Measurements from ENCODE around the gene OR56A5. TPM values are rescaled to one million over a fixed set of nuclear protein-coding genes. Genes with fewer than 3 reads are reported as not detected.

Gene OR56A5
- total and polyA plus RNA-seq, 2 of the 13 experiments (the other 11 are each of a cell fraction or from before 2014, with no cell fraction given), result not detected

- TF ChIP-seq FOSL2 (CRISPR knock-in tag; IDR thresholded peaks at IDR 0.05) (no peak), TEAD3 (CRISPR knock-in tag; optimal IDR thresholded peaks at IDR 0.05; ENCODE audit: borderline replicate concordance) (no peak), HOMEZ (CRISPR knock-in tag; IDR thresholded peaks at IDR 0.05; ENCODE audit: low read depth) (no peak), EEA1 (CRISPR knock-in tag; IDR thresholded peaks at IDR 0.05; ENCODE audit: borderline replicate concordance) (no peak), FOXO1 (CRISPR knock-in tag; IDR thresholded peaks at IDR 0.05) (no peak), JUNB (CRISPR knock-in tag; IDR thresholded peaks at IDR 0.05; ENCODE audit: borderline replicate concordance) (no peak), CENPX (CRISPR knock-in tag; IDR thresholded peaks at IDR 0.05) (no peak), PLSCR1 (CRISPR knock-in tag; IDR thresholded peaks at IDR 0.05; ENCODE audit: borderline replicate concordance) (no peak), TAF15 (IDR thresholded peaks at IDR 0.05; ENCODE audit: low read depth, low read length, poor library complexity, severe bottlenecking) (no peak)
Measured at GRCh38 chr11:5932671-5933070, 35.6 kb downstream of the OR56A5 start (continued).

- intact Hi-C loops (cut with micrococcal nuclease; ENCODE audit: unreplicated experiment), result no loop called here
- POLR2A ChIA-PET, result no interaction called here
- no peak for TF ChIP-seq HOXA9 (CRISPR knock-in tag; IDR thresholded peaks at IDR 0.05; ENCODE audit: borderline replicate concordance)
- no peak for TF ChIP-seq ZNF251 (CRISPR knock-in tag; IDR thresholded peaks at IDR 0.05)
- TF ChIP-seq ARHGAP35 (CRISPR knock-in tag; IDR thresholded peaks at IDR 0.05; ENCODE audit: borderline replicate concordance), result no peak
- no peak for TF ChIP-seq ZBTB42 (CRISPR knock-in tag; IDR thresholded peaks at IDR 0.05)
- no peak for TF ChIP-seq SETDB1 (CRISPR knock-in tag; IDR thresholded peaks at IDR 0.05; ENCODE audit: borderline replicate concordance)
- no peak for TF ChIP-seq RELA (CRISPR knock-in tag; IDR thresholded peaks at IDR 0.05)
- no peak for TF ChIP-seq ZNF75D (CRISPR knock-in tag; IDR thresholded peaks at IDR 0.05; ENCODE audit: borderline replicate concordance)
- no peak for TF ChIP-seq GATA4 (IDR thresholded peaks at IDR 0.05; ENCODE audit: borderline replicate concordance, low read depth)
- no peak for TF ChIP-seq BRF2 (CRISPR knock-in tag; IDR thresholded peaks at IDR 0.05)
- TF ChIP-seq BCLAF1 (IDR thresholded peaks at IDR 0.05), result no peak
Measured at GRCh38 chr11:5931061-5931460, 37.2 kb downstream of the OR56A5 start.

More at GRCh38 chr11:5931061-5931460, 37.2 kb downstream of the OR56A5 start:
- Histone ChIP-seq H3K4me2 (ENCODE audit: low read depth, low read length) (no peak overlapping the region), H3K4me3 (replicated peaks in 1 of 3; ENCODE audit: insufficient read depth in 1 of 3, low read depth in 2 of 3, low read length in 3 of 3) (no peak overlapping the region), H3K9me3 (ENCODE audit: low read length) (no peaks in the 10 kb centered on the region), H3K4me1 (ENCODE audit: insufficient read depth, low read length) (no peaks in the 10 kb centered on the region), H3K36me3 (replicated peaks in 1 of 2; ENCODE audit: control insufficient read depth in 1 of 2, insufficient read depth in 2 of 2, low read length in 2 of 2) (no peaks in the 10 kb centered on the region), H2AFZ (ENCODE audit: low read length) (no peak overlapping the region), H3K27ac (ENCODE audit: extremely low read length, insufficient read depth, low read length) (no peak overlapping the region), H4K20me1 (ENCODE audit: insufficient read depth, low read length) (no peaks in the 10 kb centered on the region), H3K9ac (ENCODE audit: insufficient read depth, low read depth, low read length) (no peak overlapping the region), H3K27me3 (ENCODE audit: control insufficient read depth in 1 of 2, insufficient read depth in 2 of 2, low read length in 2 of 2) (peaks cover 0 to 10% of the 10 kb centered on the region in 2 experiments; a peak in 2 of 5 replicates), H3K79me2 (ENCODE audit: insufficient read depth, low read length) (no peaks in the 10 kb centered on the region)
- DNase-seq (ENCODE audit: low spot score) (no peak), ATAC-seq (no peak), FAIRE-seq (no peak)
- CTCF ChIA-PET (ENCODE audit: low intra/inter-chr PET ratio, low total read pairs), result no interaction called here
- in situ Hi-C loops (cut with HindIII; ENCODE audit: extremely low pct_ligation_motif_present, low pct_unique_long_range_greater_than_20kb), result no loop called here
- WGBS (ENCODE audit: low lambda C conversion rate), result 26% methylated on average over 8 of the region's 8 CpGs
- BruUV-seq (replicated peaks), result no TSS peak
